Heart left ventricle (tissue), 16 donors: ENCODE results near the gene C2orf76. TPM values are rescaled to one million over a fixed set of nuclear protein-coding genes. Genes with fewer than 3 reads are reported as not detected.

Experiments used
- ATAC-seq, 4 donors: fragments of 200-7000 bp; cut with Tn5 transposase; one replicate each; pipeline ENCODE4 v1.9.1; 2020 to 2022; ENCODE audit warnings: moderate library complexity in 4 of 4, mild to moderate bottlenecking in 3 of 4, moderate number of reproducible peaks in 1 of 4
- DNase-seq, 5 donors: peaks; one replicate each; pipeline ENCODE4 v3.0.0-alpha.2; 2020
- H3K27ac ChIP-seq, 12 donors: fragments of 200-600 bp; sonication (generic) in 4 of 12; one replicate each; pipeline versions ENCODE4 v1.5.0 to v1.8.0; 2016 to 2022; ENCODE audit warnings: mild to moderate bottlenecking in 2 of 12
- H3K27me3 ChIP-seq, 9 donors: fragments of 200-600 bp; sonication (generic) in 2 of 9; one replicate each; pipeline versions ENCODE4 v1.5.1 to v1.8.0; 2016 to 2022; ENCODE audit warnings: mild to moderate bottlenecking in 3 of 9
- H3K36me3 ChIP-seq, 9 donors: fragments of 200-600 bp; sonication (generic) in 2 of 9; one replicate each; pipeline versions ENCODE4 v1.5.0 to v1.8.0; 2018 to 2022; ENCODE audit warnings: mild to moderate bottlenecking in 2 of 9
- H3K4me1 ChIP-seq, 12 donors: fragments of 200-600 bp; sonication (generic) in 4 of 12; one replicate each; pipeline versions ENCODE4 v1.5.0 to v1.8.0; 2016 to 2022; ENCODE audit warnings: mild to moderate bottlenecking in 3 of 12
- H3K4me3 ChIP-seq, 12 donors: fragments of 200-600 bp; sonication (generic) in 4 of 12; one replicate each; pipeline versions ENCODE4 v1.5.0 to v1.8.0; 2017 to 2022; ENCODE audit warnings: mild to moderate bottlenecking in 9 of 12, moderate library complexity in 4 of 12
- H3K9me3 ChIP-seq, 12 donors: fragments of 200-600 bp; sonication (generic) in 4 of 12; one replicate each; pipeline versions ENCODE4 v1.5.0 to v1.8.0; 2016 to 2022; ENCODE audit warnings: mild to moderate bottlenecking in 1 of 12
- POLR2A ChIP-seq, 2 donors: fragments of 450-650 bp; IDR thresholded peaks; one replicate each; pipeline ENCODE4 v1.6.1; 2017; ENCODE audit warnings: antibody characterized with exemption in 2 of 2, mild to moderate bottlenecking in 2 of 2, moderate library complexity in 2 of 2
- WGBS, 4 donors: extraction: QIAGEN DNeasy Blood & Tissue Kit in 2 of 4; methylation state at CpG; one replicate each; pipeline versions ENCODE4 v1.1.5 to v1.1.7; 2013 to 2018; 5-methylcytosine and 5-hydroxymethylcytosine counted together
- intact Hi-C, 10 donors: fragments of 100-400 bp; cut with DNase I; formaldehyde crosslinking; loops; one replicate each; pipeline versions ENCODE4 v1.11.1 to v1.14.2; 2022
- polyA plus RNA-seq, 2 donors: library from polyadenylated mRNA; stranded (reverse); fragments of 200-250 nt; gene quantifications; one replicate each; pipeline ENCODE4 v1.2.3, GENCODE V29; 2013
- total RNA-seq, 9 donors: library from RNA; depleted of rRNA in 2 of 9; stranded (reverse); fragments of >200 nt in 2 of 9; fragmentation: NEBNext Ultra II Directional in 3 of 9; extraction: Animal tissue kit (Norgen Biotek cat#: 25700) in 3 of 9; gene quantifications; one replicate each; pipeline versions ENCODE4 v1.1.0 to v1.2.4, GENCODE V29; 2016 to 2023
- TF ChIP-seq, protein P1 (sequence below), 12 donors: fragments of 200-600 bp; sonication (generic) in 4 of 12; IDR thresholded peaks; one replicate each; pipeline versions ENCODE4 v1.5.0 to v1.8.0; 2018 to 2022; ENCODE audit warnings: antibody characterized with exemption in 12 of 12, mild to moderate bottlenecking in 5 of 12
- donor health status: ischemic (EF 13 %, LVEDD 7.1; RV severe dilation, severe dysfunction).
- donor health status: healthy with polysubstance abuse.
- donor health status: DM: no; HTN: yes; CAD: no.
- donor health status: DM: no; HTN: no; CAD: no.
- donor health status: ischemic (EF 25% LVEDD 6.9; RV normal size, moderate dysfunction).
- donor health status: ischemic (EF 25% LVEDD 5.7; RV mildly dilated, moderate dysfunction).
- donor health status: healthy.
- donor health status: DM: yes; HTN: yes; CAD: no.
- donor health status: ischemic (EF 35%, LVEDD 5.7; RV mildly dilated, moderate dysfunction).
- donor health status: nonischemic (EF 11% LVEDD 7.7; RV severe dilation, severe dysfunction).
- donor health status: DM: yes; HTN: yes; CAD: no.
- donor health status: PGD.
- donor health status: ischemic (EF 29% LVEDD 5.4; RV normal size, mild dysfunction).
- donor health status: nonischemic (EF 23%, LVEDD 6.1; RV moderate dilation, normal function).

Gene C2orf76
- total and polyA plus RNA-seq, 11 donors, result 1.7 to 13.8 (median 9.0) TPM

DNA sequence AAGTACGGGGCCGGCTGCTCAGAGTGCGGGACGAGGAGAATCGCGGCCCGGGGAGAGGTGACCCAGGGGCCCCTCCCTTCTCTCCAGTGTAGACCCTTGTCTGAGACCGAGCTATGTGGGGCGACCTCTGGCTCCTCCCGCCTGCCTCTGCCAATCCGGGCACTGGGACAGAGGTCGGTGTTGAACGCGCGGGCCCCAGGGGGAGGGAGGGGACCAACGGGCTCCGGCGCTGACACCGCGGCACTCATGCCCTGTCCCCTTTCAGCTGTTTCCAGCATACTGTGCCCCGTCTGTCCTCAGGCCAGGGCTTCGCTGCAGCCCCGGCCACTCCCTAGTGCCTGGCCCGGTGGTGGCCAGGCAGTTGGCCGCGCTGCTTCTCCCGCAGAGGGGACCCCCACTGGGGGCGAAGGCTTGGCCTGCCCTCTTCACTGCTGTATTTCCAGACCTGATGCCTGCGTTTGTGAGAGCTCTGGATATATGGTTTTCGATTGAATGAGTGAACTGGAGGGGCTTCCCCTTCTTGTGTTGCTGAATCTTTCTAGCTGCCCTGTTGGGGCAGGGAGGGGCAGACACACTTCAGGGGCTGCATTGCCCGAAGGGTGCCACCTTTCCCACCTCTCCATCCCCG is 952 bp upstream of the C2orf76 start:
- peak; percentile 61 to 74 (median 67) for ATAC-seq
- intact Hi-C loops, result loop anchor here in 5 of 10 donors (5.0 to 10.0 kb wide), 3 partner anchors 50 to 397 kb away; no protein-coding TSS in a partner anchor
- no peaks in the 10 kb centered on the region for H3K27me3 ChIP-seq
- 6 to 16% (median 8%) methylated on average over 19 to 32 of the region's 32 CpGs for WGBS, 4 donors
- peak overlapping the region; percentile 67 to 97 (median 84) for H3K4me3 ChIP-seq
- DNase-seq, result peak; percentile 74 to 85 (median 76)
- H3K27ac ChIP-seq, result peak overlapping the region; percentile 79 to 97 (median 92)
- TF ChIP-seq, protein P1, sequence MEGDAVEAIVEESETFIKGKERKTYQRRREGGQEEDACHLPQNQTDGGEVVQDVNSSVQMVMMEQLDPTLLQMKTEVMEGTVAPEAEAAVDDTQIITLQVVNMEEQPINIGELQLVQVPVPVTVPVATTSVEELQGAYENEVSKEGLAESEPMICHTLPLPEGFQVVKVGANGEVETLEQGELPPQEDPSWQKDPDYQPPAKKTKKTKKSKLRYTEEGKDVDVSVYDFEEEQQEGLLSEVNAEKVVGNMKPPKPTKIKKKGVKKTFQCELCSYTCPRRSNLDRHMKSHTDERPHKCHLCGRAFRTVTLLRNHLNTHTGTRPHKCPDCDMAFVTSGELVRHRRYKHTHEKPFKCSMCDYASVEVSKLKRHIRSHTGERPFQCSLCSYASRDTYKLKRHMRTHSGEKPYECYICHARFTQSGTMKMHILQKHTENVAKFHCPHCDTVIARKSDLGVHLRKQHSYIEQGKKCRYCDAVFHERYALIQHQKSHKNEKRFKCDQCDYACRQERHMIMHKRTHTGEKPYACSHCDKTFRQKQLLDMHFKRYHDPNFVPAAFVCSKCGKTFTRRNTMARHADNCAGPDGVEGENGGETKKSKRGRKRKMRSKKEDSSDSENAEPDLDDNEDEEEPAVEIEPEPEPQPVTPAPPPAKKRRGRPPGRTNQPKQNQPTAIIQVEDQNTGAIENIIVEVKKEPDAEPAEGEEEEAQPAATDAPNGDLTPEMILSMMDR (IDR thresholded peaks at IDR 0.05), result peak in 1 of 12 donors; percentile 19
- no peak for TF ChIP-seq POLR2A (IDR thresholded peaks at IDR 0.05)
- H3K36me3 ChIP-seq, result peaks cover 0 to 45% (median 43%) of the 10 kb centered on the region in 9 donors
- H3K4me1 ChIP-seq, result peaks cover 0 to 59% (median 33%) of the 10 kb centered on the region in 12 donors
- no peaks in the 10 kb centered on the region for H3K9me3 ChIP-seq

DNA sequence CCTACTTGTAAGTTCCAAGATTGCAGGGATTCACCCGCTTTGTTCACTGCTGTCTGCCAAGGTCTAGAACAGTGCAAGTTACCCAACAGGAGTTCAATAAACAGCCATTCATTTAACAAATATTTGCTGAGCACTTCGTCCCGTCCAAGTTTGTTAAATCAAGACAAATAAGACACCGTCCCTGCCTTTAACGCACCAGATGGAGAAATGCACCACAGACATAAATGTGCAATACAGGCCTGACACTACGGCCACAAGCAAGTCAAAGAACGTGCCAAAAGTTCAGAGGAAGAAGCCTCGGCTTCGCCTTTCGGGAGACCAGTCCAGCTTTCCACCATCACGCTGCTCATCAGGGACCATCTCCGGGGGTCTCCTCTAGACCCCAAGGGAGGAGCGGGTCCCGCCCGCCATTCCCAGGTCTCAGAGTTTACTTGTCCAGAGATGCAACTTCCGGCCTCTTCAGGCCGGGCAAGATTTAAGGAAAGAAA is 429 bp downstream of the C2orf76 start:
- no peaks in the 10 kb centered on the region for H3K9me3 ChIP-seq
- 2 to 5% (median 3%) methylated on average over 17 of the region's 17 CpGs for WGBS, 4 donors
- peaks cover 0 to 31% (median 29%) of the 10 kb centered on the region in 9 donors for H3K36me3 ChIP-seq
- H3K4me1 ChIP-seq, result peaks cover 0 to 63% (median 39%) of the 10 kb centered on the region in 12 donors
- peak overlapping the region; percentile 67 to 97 (median 84) for H3K4me3 ChIP-seq
- H3K27ac ChIP-seq, result peak overlapping the region; percentile 79 to 97 (median 92)
- ATAC-seq, result peak in 1 of 4 donors; percentile 1
- no peak for TF ChIP-seq POLR2A (IDR thresholded peaks at IDR 0.05)
- TF ChIP-seq, protein P1 (IDR thresholded peaks at IDR 0.05), result no peak
- intact Hi-C loops, result loop anchor here in 5 of 10 donors (5.0 to 10.0 kb wide), 3 partner anchors 49 to 399 kb away; no protein-coding TSS in a partner anchor
- no peak for DNase-seq
- H3K27me3 ChIP-seq, result no peaks in the 10 kb centered on the region

DNA sequence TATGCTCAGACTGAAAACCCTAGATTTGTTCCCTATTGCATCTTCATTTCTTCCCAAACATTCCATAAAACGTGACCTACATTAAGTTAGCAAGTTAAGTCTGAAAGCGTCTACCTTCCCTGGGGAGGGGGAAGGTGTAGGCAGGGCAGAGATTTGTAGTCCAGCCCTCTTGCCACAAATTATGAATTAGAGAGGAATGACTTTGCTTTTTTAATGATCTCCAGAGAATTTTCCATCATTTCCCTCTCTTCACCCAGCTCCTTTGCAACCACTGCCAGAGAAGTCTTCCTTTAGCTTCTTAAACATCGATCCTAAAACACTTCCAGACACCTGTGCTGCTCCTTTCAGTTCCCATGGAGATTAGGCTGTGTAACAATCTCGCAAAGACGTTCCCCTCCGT is 1.2 kb downstream of the C2orf76 start:
- peak overlapping the region in 8 of 12 donors; percentile 85 to 97 (median 92) for H3K27ac ChIP-seq
- peak overlapping the region in 9 of 12 donors; percentile 67 to 97 (median 87) for H3K4me3 ChIP-seq
- DNase-seq (no peak), ATAC-seq (no peak)
- peaks cover 0 to 24% (median 21%) of the 10 kb centered on the region in 9 donors for H3K36me3 ChIP-seq
- 57 to 65% (median 63%) methylated on average over 6 of the region's 6 CpGs for WGBS, 4 donors
- H3K4me1 ChIP-seq, result peaks cover 0 to 55% (median 39%) of the 10 kb centered on the region in 12 donors
- intact Hi-C loops, result loop anchor here in 5 of 10 donors (5.0 to 10.0 kb wide), 3 partner anchors 48 to 399 kb away; no protein-coding TSS in a partner anchor
- H3K9me3 ChIP-seq, result no peaks in the 10 kb centered on the region
- TF ChIP-seq POLR2A (IDR thresholded peaks at IDR 0.05), result no peak
- TF ChIP-seq, protein P1 (IDR thresholded peaks at IDR 0.05), result no peak
- H3K27me3 ChIP-seq, result no peaks in the 10 kb centered on the region

DNA sequence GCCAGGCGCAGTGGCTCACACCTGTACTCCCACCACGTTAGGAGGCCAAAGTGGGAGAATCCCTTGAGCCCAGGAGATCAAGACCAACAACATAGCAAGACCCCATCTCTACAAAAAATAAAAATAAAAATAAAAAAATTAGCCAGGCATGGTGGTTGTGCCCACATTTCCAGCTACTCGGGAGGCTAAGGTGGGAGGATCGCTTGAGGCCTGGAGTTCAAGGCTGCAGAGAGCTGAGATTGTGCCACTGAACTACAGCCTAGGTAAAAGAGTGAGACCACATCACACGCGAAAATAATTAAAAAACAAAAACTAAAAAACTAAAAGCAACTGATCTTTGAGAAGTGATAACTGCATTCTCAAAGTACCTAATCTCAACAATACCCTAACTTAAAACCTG is 1.8 kb downstream of the C2orf76 start:
- no peak for TF ChIP-seq POLR2A (IDR thresholded peaks at IDR 0.05)
- TF ChIP-seq, protein P1 (IDR thresholded peaks at IDR 0.05), result no peak
- Histone ChIP-seq H3K4me1 (peaks cover 0 to 49% (median 37%) of the 10 kb centered on the region in 12 donors), H3K27ac (no peak overlapping the region), H3K27me3 (no peaks in the 10 kb centered on the region), H3K36me3 (peaks cover 0 to 17% (median 15%) of the 10 kb centered on the region in 9 donors), H3K9me3 (no peaks in the 10 kb centered on the region), H3K4me3 (no peak overlapping the region)
- 91 to 93% (median 93%) methylated on average over 6 of the region's 6 CpGs for WGBS, 4 donors
- DNase-seq, result no peak
- ATAC-seq, result no peak
- intact Hi-C loops, result loop anchor here in 6 of 10 donors (5.0 to 10.0 kb wide), 4 partner anchors 47 to 400 kb away; no protein-coding TSS in a partner anchor
